Effector memory CD8-positive, alpha-beta T cell (primary cell): ENCODE measurements around the gene CDX1.

Experiments used
- ATAC-seq: fragments of 150-1000 bp; cut with Tn5 transposase; replicated peaks from 2 replicates; pipeline ENCODE4 v1.10.0; 2021; ENCODE audit warnings: mild to moderate bottlenecking, moderate library complexity
- DNase-seq, 3 experiments: peaks; one replicate each; pipeline ENCODE4 v3.0.0; 2021
- H3K27ac Mint-ChIP-seq, 2 donors: one replicate each; pipeline ENCODE4 v1.8.0; 2022; ENCODE audit warnings: mild to moderate bottlenecking in 2 of 2, mixed read lengths in 2 of 2, moderate library complexity in 2 of 2
- H3K27me3 Mint-ChIP-seq, 2 donors: one replicate each; pipeline ENCODE4 v1.8.0; 2022; ENCODE audit warnings: mixed read lengths in 2 of 2
- H3K36me3 Mint-ChIP-seq: one replicate; pipeline ENCODE4 v1.8.0; 2022; ENCODE audit warnings: mild to moderate bottlenecking, moderate library complexity, mixed read lengths; ENCODE audit not compliant: insufficient read depth
- H3K4me1 Mint-ChIP-seq, 2 donors: one replicate each; pipeline ENCODE4 v1.8.0; 2022; ENCODE audit warnings: low read depth in 2 of 2, mixed read lengths in 2 of 2
- H3K4me3 Mint-ChIP-seq, 2 donors: one replicate each; pipeline ENCODE4 v1.8.0; 2022; ENCODE audit warnings: mild to moderate bottlenecking in 2 of 2, mixed read lengths in 2 of 2, moderate library complexity in 2 of 2
- H3K9me3 Mint-ChIP-seq, 2 donors: one replicate each; pipeline ENCODE4 v1.8.0; 2022; ENCODE audit warnings: mixed read lengths in 2 of 2

Gene CDX1

GRCh38 chr5:150146235-150146634 lies 20.3 kb upstream of the CDX1 start:
- no peak for ATAC-seq
- no peaks in the 10 kb centered on the region for H3K36me3 Mint-ChIP-seq
- H3K27me3 Mint-ChIP-seq: peaks cover 0 to 25% of the 10 kb centered on the region in 2 donors
- H3K4me3 Mint-ChIP-seq: no peak overlapping the region
- no peak for DNase-seq
- H3K9me3 Mint-ChIP-seq: no peaks in the 10 kb centered on the region
- peaks cover 4 to 8% of the 10 kb centered on the region in 2 donors for H3K4me1 Mint-ChIP-seq
- no peak overlapping the region for H3K27ac Mint-ChIP-seq

- no peak overlapping the region for H3K4me3 Mint-ChIP-seq
- H3K9me3 Mint-ChIP-seq: no peaks in the 10 kb centered on the region
- H3K4me1 Mint-ChIP-seq: peaks cover 4 to 8% of the 10 kb centered on the region in 2 donors
- ATAC-seq: no peak
- H3K27ac Mint-ChIP-seq: no peak overlapping the region
- H3K36me3 Mint-ChIP-seq: no peaks in the 10 kb centered on the region
- H3K27me3 Mint-ChIP-seq: peaks cover 0 to 25% of the 10 kb centered on the region in 2 donors
- no peak for DNase-seq
Measured at GRCh38 chr5:150146862-150147601, 19.5 kb upstream of the CDX1 start.

- H3K36me3 Mint-ChIP-seq: no peaks in the 10 kb centered on the region
- H3K27me3 Mint-ChIP-seq: peaks cover 0 to 25% of the 10 kb centered on the region in 2 donors
- H3K27ac Mint-ChIP-seq: no peak overlapping the region
- no peak overlapping the region for H3K4me3 Mint-ChIP-seq
- no peaks in the 10 kb centered on the region for H3K9me3 Mint-ChIP-seq
- no peak for DNase-seq
- ATAC-seq: no peak
- peaks cover 7 to 8% of the 10 kb centered on the region in 2 donors for H3K4me1 Mint-ChIP-seq
Measured at GRCh38 chr5:150147670-150148069, 18.9 kb upstream of the CDX1 start.

GRCh38 chr5:150148117-150148927 lies 18.3 kb upstream of the CDX1 start:
- ATAC-seq: no peak
- H3K4me3 Mint-ChIP-seq: no peak overlapping the region
- peaks cover 0 to 25% of the 10 kb centered on the region in 2 donors for H3K27me3 Mint-ChIP-seq
- peak overlapping the region in 1 of 2 donors; percentile 56 for H3K27ac Mint-ChIP-seq
- no peaks in the 10 kb centered on the region for H3K9me3 Mint-ChIP-seq
- no peak for DNase-seq
- H3K36me3 Mint-ChIP-seq: no peaks in the 10 kb centered on the region
- H3K4me1 Mint-ChIP-seq: peaks cover 7 to 8% of the 10 kb centered on the region in 2 donors

- Mint-ChIP-seq H3K9me3 (no peaks in the 10 kb centered on the region), H3K36me3 (no peaks in the 10 kb centered on the region), H3K27me3 (peaks cover 0 to 25% of the 10 kb centered on the region in 2 donors), H3K4me1 (peaks cover 8 to 12% of the 10 kb centered on the region in 2 donors), H3K27ac (no peak overlapping the region), H3K4me3 (peak overlapping the region in 1 of 2 donors; percentile 24)
- DNase-seq (no peak), ATAC-seq (peak; percentile 56)
Measured at GRCh38 chr5:150149618-150150017, 17.0 kb upstream of the CDX1 start.

- H3K9me3 Mint-ChIP-seq: no peaks in the 10 kb centered on the region
- peaks cover 13 to 26% of the 10 kb centered on the region in 2 donors for H3K4me1 Mint-ChIP-seq
- no peak overlapping the region for H3K27ac Mint-ChIP-seq
- peaks cover 0 to 35% of the 10 kb centered on the region in 2 donors for H3K27me3 Mint-ChIP-seq
- no peaks in the 10 kb centered on the region for H3K36me3 Mint-ChIP-seq
- no peak for ATAC-seq
- no peak overlapping the region for H3K4me3 Mint-ChIP-seq
- DNase-seq: no peak
Measured at GRCh38 chr5:150152636-150153462, 13.7 kb upstream of the CDX1 start.

- DNase-seq: no peak
- Mint-ChIP-seq H3K4me1 (peaks cover 13 to 26% of the 10 kb centered on the region in 2 donors), H3K27me3 (peaks cover 0 to 31% of the 10 kb centered on the region in 2 donors), H3K27ac (no peak overlapping the region), H3K36me3 (no peaks in the 10 kb centered on the region), H3K4me3 (peak overlapping the region in 1 of 2 donors; percentile 96), H3K9me3 (no peaks in the 10 kb centered on the region)
- ATAC-seq: no peak
Measured at GRCh38 chr5:150153483-150153882, 13.1 kb upstream of the CDX1 start.

- peak overlapping the region; percentile 53 to 96 for H3K4me3 Mint-ChIP-seq
- H3K4me1 Mint-ChIP-seq: peaks cover 8 to 26% of the 10 kb centered on the region in 2 donors
- DNase-seq: no peak
- no peaks in the 10 kb centered on the region for H3K36me3 Mint-ChIP-seq
- H3K27ac Mint-ChIP-seq: peak overlapping the region in 1 of 2 donors; percentile 9
- H3K27me3 Mint-ChIP-seq: peaks cover 0 to 25% of the 10 kb centered on the region in 2 donors
- peak; percentile 56 for ATAC-seq
- no peaks in the 10 kb centered on the region for H3K9me3 Mint-ChIP-seq
Measured at GRCh38 chr5:150153957-150154617, 12.5 kb upstream of the CDX1 start.

- DNase-seq: no peak
- Mint-ChIP-seq H3K36me3 (no peaks in the 10 kb centered on the region), H3K27ac (peak overlapping the region; percentile 25 to 96), H3K27me3 (peaks cover 0 to 25% of the 10 kb centered on the region in 2 donors), H3K4me3 (peak overlapping the region; percentile 53 to 96), H3K4me1 (peaks cover 7 to 23% of the 10 kb centered on the region in 2 donors), H3K9me3 (no peaks in the 10 kb centered on the region)
- ATAC-seq: no peak
Measured at GRCh38 chr5:150154618-150155128, 11.9 kb upstream of the CDX1 start.

- Mint-ChIP-seq H3K9me3 (no peaks in the 10 kb centered on the region), H3K27ac (peak within 1 kb of the TSS; percentile 52 to 96), H3K36me3 (no peaks in the 10 kb centered on the region), H3K27me3 (peaks cover 0 to 26% of the 10 kb centered on the region in 2 donors), H3K4me1 (peaks cover 5 to 22% of the 10 kb centered on the region in 2 donors), H3K4me3 (peak within 1 kb of the TSS; percentile 88 to 96)
- DNase-seq: peak; percentile 48 to 57 (median 51)
- ATAC-seq: peak; percentile 91
Measured at GRCh38 chr5:150155258-150156026, 11.1 kb upstream of the CDX1 start, which contains the start of gene PDGFRB. PDGFRB (minus strand) TSS chr5:150155845; CDS start chr5:150137047, 18,798 bp downstream.

- Mint-ChIP-seq H3K36me3 (no peaks in the 10 kb centered on the region), H3K4me3 (peak overlapping the region; percentile 88 to 96), H3K27me3 (peaks cover 0 to 32% of the 10 kb centered on the region in 2 donors), H3K4me1 (peaks cover 5 to 24% of the 10 kb centered on the region in 2 donors), H3K27ac (peak overlapping the region; percentile 52 to 96), H3K9me3 (no peaks in the 10 kb centered on the region)
- ATAC-seq: no peak
- DNase-seq: no peak
Measured at GRCh38 chr5:150156027-150156368, 10.6 kb upstream of the CDX1 start.

GRCh38 chr5:150156540-150156939 lies 10.0 kb upstream of the CDX1 start:
- Mint-ChIP-seq H3K4me1 (peaks cover 7 to 26% of the 10 kb centered on the region in 2 donors), H3K27ac (peak overlapping the region in 1 of 2 donors; percentile 96), H3K36me3 (no peaks in the 10 kb centered on the region), H3K4me3 (peak overlapping the region in 1 of 2 donors; percentile 96), H3K9me3 (no peaks in the 10 kb centered on the region), H3K27me3 (peaks cover 0 to 35% of the 10 kb centered on the region in 2 donors)
- ATAC-seq (no peak), DNase-seq (no peak)
